SJCRH30 (cell line): ENCODE results near the gene AGAP1. TPM values are rescaled to one million over a fixed set of nuclear protein-coding genes. Genes with fewer than 3 reads are reported as not detected.

Source experiments
- DNase-seq, 2 experiments: peaks; one replicate each; pipeline ENCODE4 v3.0.0-alpha.2; 2015 to 2020
- H3K27ac ChIP-seq: fragments of 250-450 bp; sonication (Bioruptor Pico); 2 replicates; pipeline ENCODE4 v1.5.1; 2020; ENCODE audit warnings: mild to moderate bottlenecking, moderate library complexity
- H3K27me3 ChIP-seq: fragments of 250-450 bp; sonication (Bioruptor Pico); 2 replicates; pipeline ENCODE4 v1.5.1; 2020; ENCODE audit warnings: mild to moderate bottlenecking, moderate library complexity
- H3K36me3 ChIP-seq: fragments of 250-450 bp; sonication (Bioruptor Pico); 2 replicates; pipeline ENCODE4 v1.5.1; 2020; ENCODE audit warnings: mild to moderate bottlenecking, moderate library complexity
- H3K4me1 ChIP-seq: fragments of 250-450 bp; sonication (Bioruptor Pico); 2 replicates; pipeline ENCODE4 v1.5.1; 2020; ENCODE audit warnings: mild to moderate bottlenecking, moderate library complexity
- H3K4me3 ChIP-seq: fragments of 250-450 bp; sonication (Bioruptor Pico); 2 replicates; pipeline ENCODE4 v1.5.1; 2020; ENCODE audit warnings: mild to moderate bottlenecking, moderate library complexity
- H3K9me3 ChIP-seq: fragments of 250-450 bp; sonication (Bioruptor Pico); replicated peaks from 2 replicates; pipeline ENCODE4 v1.5.1; 2020; ENCODE audit warnings: mild to moderate bottlenecking, moderate library complexity
- total RNA-seq: library from RNA; depleted of rRNA; stranded (reverse); fragments of >200 nt; shearing (Covaris generic); gene quantifications from 2 replicates; pipeline ENCODE4 v1.2.3, GENCODE V29; 2014

AGAP1 gene
- total RNA-seq, 1 experiment from 2014 or later = 27.8 TPM

DNA sequence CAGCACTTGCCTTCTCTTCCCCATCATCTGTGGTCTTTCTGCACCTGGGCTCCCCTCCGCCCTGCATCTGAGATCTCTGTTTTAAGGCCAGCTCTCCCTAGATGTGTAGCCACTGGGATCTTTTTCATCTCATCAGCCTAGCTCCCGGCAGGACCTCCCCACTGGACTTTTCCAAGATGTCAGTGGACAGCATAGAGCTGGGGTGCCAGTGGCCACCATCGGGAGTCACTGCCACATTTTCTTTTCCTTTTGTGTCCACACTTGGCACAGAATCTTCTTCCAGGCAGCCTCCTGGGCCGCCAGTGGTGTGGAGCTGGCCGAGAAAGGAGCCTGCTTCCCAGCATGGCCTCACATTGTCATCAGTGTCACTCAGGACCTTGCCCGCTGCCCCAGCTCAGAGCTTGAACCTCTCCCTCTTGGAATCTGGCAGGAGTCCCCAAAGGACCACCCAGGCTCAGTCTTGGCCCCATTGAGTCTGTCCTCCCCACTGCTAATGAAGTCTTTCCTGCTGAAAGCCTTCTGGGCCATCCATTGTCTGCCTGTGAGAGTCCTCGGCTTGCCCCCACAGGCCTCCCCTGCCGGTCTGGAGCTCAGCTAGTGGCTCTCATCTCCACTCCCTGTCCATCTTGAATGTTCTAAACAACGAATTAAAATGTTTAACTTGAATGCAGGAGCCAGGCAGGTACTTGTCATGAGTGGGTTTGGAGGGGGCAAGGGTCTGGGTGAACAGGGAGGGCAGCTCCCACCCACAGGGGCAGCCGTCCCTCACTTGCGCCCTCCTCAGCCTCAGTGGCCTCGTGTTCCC, 349.9 kb downstream of the AGAP1 start:
- Histone ChIP-seq H3K27me3 (no peaks in the 10 kb centered on the region), H3K9me3 (no peaks in the 10 kb centered on the region), H3K4me3 (no peak overlapping the region), H3K4me1 (no peaks in the 10 kb centered on the region), H3K27ac (no peak overlapping the region), H3K36me3 (no peaks in the 10 kb centered on the region)
- DNase-seq = no peak

- no peaks in the 10 kb centered on the region for H3K27me3 ChIP-seq
- DNase-seq = no peak
- no peak overlapping the region for H3K27ac ChIP-seq
Observed at GRCh38 chr2:235844561-235844960, 350.7 kb downstream of the AGAP1 start.

GRCh38 chr2:235845245-235845644, 351.4 kb downstream of the AGAP1 start:
- Histone ChIP-seq H3K36me3 (no peaks in the 10 kb centered on the region), H3K27me3 (no peaks in the 10 kb centered on the region), H3K4me1 (no peaks in the 10 kb centered on the region), H3K9me3 (no peaks in the 10 kb centered on the region), H3K4me3 (no peak overlapping the region), H3K27ac (no peak overlapping the region)
- DNase-seq = no peak

More at GRCh38 chr2:235844561-235844960, 350.7 kb downstream of the AGAP1 start:
- Histone ChIP-seq H3K9me3 (no peaks in the 10 kb centered on the region), H3K36me3 (no peaks in the 10 kb centered on the region), H3K4me3 (no peak overlapping the region), H3K4me1 (no peaks in the 10 kb centered on the region)

- Histone ChIP-seq H3K4me3 (no peak overlapping the region), H3K4me1 (no peaks in the 10 kb centered on the region), H3K9me3 (no peaks in the 10 kb centered on the region), H3K27me3 (no peaks in the 10 kb centered on the region), H3K27ac (no peak overlapping the region), H3K36me3 (no peaks in the 10 kb centered on the region)
- no peak for DNase-seq
Observed at GRCh38 chr2:235847576-235847975, 353.7 kb downstream of the AGAP1 start.

DNA sequence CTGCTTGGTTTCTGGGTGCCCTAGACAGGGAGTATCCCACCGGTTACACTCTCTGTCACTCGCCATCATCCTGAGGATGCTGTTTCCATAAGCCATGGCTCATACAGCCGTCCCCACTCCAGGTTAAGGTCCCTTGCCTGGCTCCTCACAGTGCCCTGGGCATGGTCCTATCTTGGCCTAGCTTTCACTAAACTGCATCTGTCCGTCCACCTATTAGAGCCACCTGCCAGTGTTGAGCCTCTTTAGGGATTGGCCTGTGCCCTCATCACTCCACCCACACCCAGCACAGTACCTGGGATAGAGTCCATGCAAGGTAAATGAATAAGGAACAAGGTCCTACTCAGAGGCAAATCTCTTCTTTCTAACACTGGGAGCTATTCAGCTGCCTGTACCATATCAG, 354.2 kb downstream of the AGAP1 start:
- Histone ChIP-seq H3K4me3 (no peak overlapping the region), H3K9me3 (no peaks in the 10 kb centered on the region), H3K27ac (no peak overlapping the region), H3K4me1 (no peaks in the 10 kb centered on the region), H3K36me3 (no peaks in the 10 kb centered on the region), H3K27me3 (no peaks in the 10 kb centered on the region)
- DNase-seq = no peak

DNA sequence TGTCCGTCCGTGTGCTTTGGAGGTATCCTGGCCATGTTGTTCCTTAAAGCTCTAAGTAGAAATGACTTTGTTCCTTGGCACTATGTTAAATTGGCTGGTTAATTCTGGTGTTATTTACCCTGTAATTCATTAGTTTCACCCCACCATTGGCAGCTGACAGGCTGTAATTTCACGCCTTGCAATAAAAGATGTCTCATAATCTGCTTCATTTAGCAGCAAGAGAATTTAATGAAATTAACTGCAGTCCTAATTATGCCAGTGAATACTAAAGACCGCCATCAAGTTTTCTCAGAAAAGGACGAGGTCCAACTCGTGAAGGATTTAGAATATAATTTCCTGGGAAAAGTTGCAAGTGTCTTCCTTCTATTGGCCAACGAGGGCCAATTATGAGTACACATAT, 355.1 kb downstream of the AGAP1 start:
- no peaks in the 10 kb centered on the region for H3K27me3 ChIP-seq
- no peak overlapping the region for H3K4me3 ChIP-seq
- H3K4me1 ChIP-seq = no peaks in the 10 kb centered on the region

DNA sequence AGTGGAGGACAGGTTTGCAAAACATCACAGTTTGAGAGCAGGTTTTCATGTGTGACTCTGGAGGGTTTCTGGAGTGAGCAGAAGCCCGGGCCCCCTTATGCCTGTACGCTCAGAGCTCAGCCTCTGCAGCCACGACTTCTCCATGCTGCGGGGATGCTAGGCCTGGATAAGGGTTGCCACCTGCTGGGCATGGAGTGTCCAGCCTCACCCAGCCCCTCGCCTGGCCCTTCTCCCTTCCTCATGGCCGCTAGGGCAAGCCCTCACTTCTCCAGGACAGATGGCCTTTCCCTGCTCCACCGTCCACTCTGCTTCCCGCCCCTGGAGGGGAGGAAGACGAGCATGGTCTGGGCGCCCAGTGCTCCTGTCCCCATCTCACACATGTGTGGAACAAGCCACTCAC, 355.6 kb downstream of the AGAP1 start:
- Histone ChIP-seq H3K9me3 (no peaks in the 10 kb centered on the region), H3K36me3 (no peaks in the 10 kb centered on the region), H3K4me3 (no peak overlapping the region), H3K27me3 (no peaks in the 10 kb centered on the region), H3K27ac (no peak overlapping the region), H3K4me1 (no peaks in the 10 kb centered on the region)
- DNase-seq = no peak

More for the DNA sequence above, 355.1 kb downstream of the AGAP1 start:
- Histone ChIP-seq H3K27ac (no peak overlapping the region), H3K9me3 (no peaks in the 10 kb centered on the region), H3K36me3 (no peaks in the 10 kb centered on the region)
- DNase-seq = no peak

- Histone ChIP-seq H3K9me3 (no peaks in the 10 kb centered on the region), H3K4me1 (no peaks in the 10 kb centered on the region), H3K36me3 (no peaks in the 10 kb centered on the region), H3K27ac (no peak overlapping the region), H3K27me3 (no peaks in the 10 kb centered on the region), H3K4me3 (no peak overlapping the region)
- no peak for DNase-seq
Observed at GRCh38 chr2:235850289-235850688, 356.4 kb downstream of the AGAP1 start.

- DNase-seq = no peak
- Histone ChIP-seq H3K4me3 (no peak overlapping the region), H3K4me1 (no peaks in the 10 kb centered on the region), H3K27ac (no peak overlapping the region), H3K27me3 (no peaks in the 10 kb centered on the region), H3K9me3 (no peaks in the 10 kb centered on the region), H3K36me3 (no peaks in the 10 kb centered on the region)
Observed at GRCh38 chr2:235850771-235851551, 357.1 kb downstream of the AGAP1 start.

DNA sequence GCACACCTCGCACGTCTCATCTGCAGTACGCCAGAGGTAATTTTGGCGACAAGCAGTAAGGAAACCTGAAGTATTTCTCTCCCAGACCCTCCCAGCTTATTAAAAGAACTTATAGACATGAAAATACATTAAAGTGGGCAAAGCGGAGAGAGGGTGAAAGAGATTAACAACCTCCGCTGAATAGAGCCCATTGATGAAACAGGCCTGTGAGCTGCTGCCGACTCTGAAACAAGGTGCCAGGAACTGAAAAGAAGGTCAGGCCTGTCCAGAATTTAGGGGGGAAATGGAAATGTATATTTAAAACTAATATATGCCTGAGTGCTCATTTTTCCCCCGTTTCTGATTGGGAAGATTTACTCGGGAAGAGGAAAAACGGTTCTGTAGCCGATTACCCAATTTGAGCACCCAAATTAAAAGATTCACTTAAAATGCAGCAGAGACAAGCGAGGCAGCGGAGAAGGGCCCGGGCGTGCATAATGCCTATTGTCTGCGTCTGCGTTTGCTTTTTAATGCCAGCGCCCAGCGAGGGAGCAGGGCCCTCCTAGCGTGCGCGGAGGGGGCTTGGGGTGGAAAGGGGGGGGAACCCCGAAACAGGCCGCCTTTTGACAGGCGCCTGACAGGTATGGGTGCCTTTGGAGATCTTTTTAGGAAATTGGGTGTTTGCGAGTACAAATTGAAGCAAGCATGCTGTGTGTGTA, 358.1 kb downstream of the AGAP1 start:
- no peaks in the 10 kb centered on the region for H3K27me3 ChIP-seq
- no peaks in the 10 kb centered on the region for H3K36me3 ChIP-seq
- H3K9me3 ChIP-seq = no peaks in the 10 kb centered on the region
- no peak for DNase-seq
- no peaks in the 10 kb centered on the region for H3K4me1 ChIP-seq
- H3K4me3 ChIP-seq = no peak overlapping the region
- H3K27ac ChIP-seq = no peak overlapping the region

DNA sequence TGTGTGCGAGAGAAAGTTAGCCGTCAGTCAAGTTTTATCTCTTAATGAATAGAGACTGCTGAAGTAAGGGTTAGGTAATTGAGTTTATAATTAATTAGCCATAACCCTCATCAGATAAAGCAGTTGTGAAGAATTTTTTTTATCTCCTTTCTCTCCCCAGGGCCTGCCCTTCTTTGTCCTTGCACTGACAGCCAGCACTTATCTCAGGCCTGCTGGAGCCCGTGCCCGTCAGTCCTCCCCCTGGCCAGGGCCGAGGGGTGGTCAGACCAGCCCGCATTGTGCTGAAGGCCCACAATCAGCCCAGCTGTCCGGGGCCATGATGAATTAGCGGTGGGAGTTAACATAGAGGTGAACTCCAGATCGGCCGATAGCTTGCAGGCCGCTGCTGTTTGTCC, 358.7 kb downstream of the AGAP1 start:
- no peak overlapping the region for H3K4me3 ChIP-seq
- no peaks in the 10 kb centered on the region for H3K27me3 ChIP-seq
- H3K36me3 ChIP-seq = no peaks in the 10 kb centered on the region
- no peaks in the 10 kb centered on the region for H3K4me1 ChIP-seq
- H3K27ac ChIP-seq = no peak overlapping the region
- DNase-seq = no peak
- H3K9me3 ChIP-seq = no peaks in the 10 kb centered on the region

DNA sequence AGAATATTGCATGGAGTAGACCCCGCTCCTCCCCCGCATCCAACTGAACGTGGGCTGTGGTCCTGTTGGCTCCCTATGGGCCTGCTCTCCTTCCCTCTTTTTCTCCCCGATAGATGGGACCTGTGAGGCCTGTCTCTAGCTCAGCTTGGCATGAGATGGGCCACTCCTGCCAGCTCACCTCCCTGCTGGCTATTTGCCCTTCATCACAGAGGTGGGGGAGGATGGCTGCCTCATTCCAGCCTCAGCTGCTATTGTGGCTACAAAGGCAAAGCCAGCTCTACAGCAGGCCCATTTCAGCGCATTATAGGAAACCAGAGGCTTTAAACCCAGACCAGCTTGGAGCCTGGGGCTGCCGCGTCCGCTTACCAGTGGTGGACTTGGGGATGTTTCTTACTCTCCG, 360.4 kb downstream of the AGAP1 start:
- H3K4me3 ChIP-seq = no peak overlapping the region
- no peak for DNase-seq
- H3K4me1 ChIP-seq = no peaks in the 10 kb centered on the region
- no peaks in the 10 kb centered on the region for H3K36me3 ChIP-seq
- H3K9me3 ChIP-seq = no peaks in the 10 kb centered on the region
- H3K27ac ChIP-seq = no peak overlapping the region
- no peaks in the 10 kb centered on the region for H3K27me3 ChIP-seq

GRCh38 chr2:235855011-235855410, 361.2 kb downstream of the AGAP1 start:
- H3K36me3 ChIP-seq = no peaks in the 10 kb centered on the region
- H3K27ac ChIP-seq = no peak overlapping the region
- no peaks in the 10 kb centered on the region for H3K27me3 ChIP-seq
- DNase-seq = no peak
- no peaks in the 10 kb centered on the region for H3K9me3 ChIP-seq
- no peak overlapping the region for H3K4me3 ChIP-seq
- no peaks in the 10 kb centered on the region for H3K4me1 ChIP-seq

- Histone ChIP-seq H3K27ac (no peak overlapping the region), H3K9me3 (no peaks in the 10 kb centered on the region), H3K36me3 (no peaks in the 10 kb centered on the region), H3K4me1 (no peaks in the 10 kb centered on the region), H3K27me3 (no peaks in the 10 kb centered on the region), H3K4me3 (no peak overlapping the region)
- no peak for DNase-seq
Observed at GRCh38 chr2:235856151-235856854, 362.5 kb downstream of the AGAP1 start.
